H1 (cell line): ENCODE results near the gene RELB. TPM values are rescaled to one million over a fixed set of nuclear protein-coding genes. Genes with fewer than 3 reads are reported as not detected.

Experiments
- CTCF ChIA-PET: fragments of 300-600 bp; sonication (Branson Sonifier 250); formaldehyde crosslinking; loops from one replicate; lab custom pipeline; 2021; ENCODE audit not compliant: partially characterized antibody; lab: Charles Lee
- POLR2A ChIA-PET: fragments of 300-600 bp; sonication (Branson Sonifier 250); formaldehyde crosslinking; loops from one replicate; lab custom pipeline; 2021; ENCODE audit warnings: inconsistent platforms; ENCODE audit not compliant: partially characterized antibody; lab: Charles Lee
- DNase-seq, 2 experiments: peaks; one replicate each; pipeline versions ENCODE4 v3.0.0 to v3.0.0-alpha.2; 2010 to 2022; ENCODE audit warnings: low spot score in 2 of 2, low read depth in 1 of 2, mixed read lengths in 1 of 2
- FAIRE-seq: peaks from 2 replicates; lab custom pipeline; 2011; peaks lifted over from hg19 to GRCh38; lab: Jason Lieb, UNC
- H2AFZ ChIP-seq: 2 replicates; pipeline ENCODE4 v1.8.1; 2012; ENCODE audit warnings: low read length, inconsistent platforms
- H2AK5ac ChIP-seq: 2 replicates; pipeline ENCODE4 v1.6.1; 2013; ENCODE audit warnings: low read depth, low read length
- H2BK120ac ChIP-seq: replicated peaks from 2 replicates; pipeline ENCODE3; 2013; ENCODE audit warnings: low read depth, low read length, inconsistent platforms
- H2BK12ac ChIP-seq: 2 replicates; pipeline ENCODE4 v1.6.1; 2013; ENCODE audit warnings: low read depth, low read length
- H2BK15ac ChIP-seq: 2 replicates; pipeline ENCODE4 v1.6.1; 2013; ENCODE audit warnings: low read length
- H2BK20ac ChIP-seq: 2 replicates; pipeline ENCODE4 v1.6.1; 2013; ENCODE audit warnings: low read length
- H2BK5ac ChIP-seq: 2 replicates; pipeline ENCODE4 v1.6.1; 2013; ENCODE audit warnings: low read depth, low read length
- H3K14ac ChIP-seq: 2 replicates; pipeline ENCODE4 v1.6.1; 2013; ENCODE audit warnings: inconsistent platforms; ENCODE audit not compliant: insufficient read length
- H3K18ac ChIP-seq: 2 replicates; pipeline ENCODE4 v1.6.1; 2013; ENCODE audit warnings: low read length; ENCODE audit errors: extremely low read depth
- H3K23ac ChIP-seq: 2 replicates; pipeline ENCODE4 v1.6.1; 2013; ENCODE audit warnings: inconsistent platforms; ENCODE audit not compliant: insufficient read length
- H3K23me2 ChIP-seq: 2 replicates; pipeline ENCODE4 v1.6.1; 2013; ENCODE audit warnings: low read depth, low read length
- H3K27ac ChIP-seq: 2 replicates; pipeline ENCODE4 v1.6.1; 2011; ENCODE audit warnings: low read depth, low read length, inconsistent platforms
- H3K27me3 ChIP-seq, 4 experiments: replicated peaks in 1 of 4; 1 replicate in 1 of 4; 2 replicates in 3 of 4; pipeline versions ENCODE4 v1.6.1 to v1.8.1; 2011 to 2013; ENCODE audit warnings: low read length in 3 of 4, mild to moderate bottlenecking in 3 of 4, inconsistent platforms in 2 of 4, mixed read lengths in 2 of 4, moderate library complexity in 1 of 4; ENCODE audit not compliant: control insufficient read depth in 3 of 4, insufficient read depth in 3 of 4; ENCODE audit errors: extremely low read depth in 1 of 4
- H3K36me3 ChIP-seq, 4 experiments: 2 replicates each; pipeline versions ENCODE4 v1.6.1 to v1.8.1; 2011 to 2013; ENCODE audit warnings: mild to moderate bottlenecking in 4 of 4, low read length in 3 of 4, moderate library complexity in 2 of 4, control low read depth in 1 of 4, inconsistent platforms in 1 of 4; ENCODE audit not compliant: insufficient read depth in 4 of 4, control insufficient read depth in 2 of 4
- H3K4ac ChIP-seq: replicated peaks from 2 replicates; pipeline ENCODE3; 2013; ENCODE audit warnings: low read length, low read depth, mixed read lengths, inconsistent platforms; ENCODE audit not compliant: insufficient read length
- H3K4me1 ChIP-seq, 4 experiments: replicated peaks in 1 of 4; 1 replicate in 1 of 4; 2 replicates in 3 of 4; pipeline versions ENCODE4 v1.6.1 to v1.8.1; 2011 to 2013; ENCODE audit warnings: low read length in 3 of 4, inconsistent platforms in 2 of 4, mixed read lengths in 1 of 4; ENCODE audit not compliant: insufficient read depth in 4 of 4, control insufficient read depth in 3 of 4
- H3K4me2 ChIP-seq, 2 experiments: 2 replicates each; pipeline versions ENCODE4 v1.6.1 to v1.8.1; 2011 to 2013; ENCODE audit warnings: low read depth in 2 of 2, low read length in 2 of 2, control low read depth in 1 of 2, inconsistent platforms in 1 of 2, mild to moderate bottlenecking in 1 of 2; ENCODE audit not compliant: insufficient read depth in 1 of 2
- H3K4me3 ChIP-seq, 4 experiments: fragments of 200-600, 300-600 bp in 1 of 4; sonication (generic), shearing (Covaris generic), sonication (Bioruptor Twin) in 1 of 4; 2 replicates each; pipeline versions ENCODE4 v1.5.1 to v1.8.1; 2011 to 2016; ENCODE audit warnings: low read length in 4 of 4, low read depth in 3 of 4, control low read depth in 2 of 4, inconsistent platforms in 2 of 4, mild to moderate bottlenecking in 2 of 4, mixed read lengths in 1 of 4, moderate library complexity in 1 of 4; ENCODE audit not compliant: insufficient read depth in 2 of 4; ENCODE audit errors: extremely low read depth in 1 of 4
- H3K56ac ChIP-seq: replicated peaks from 2 replicates; pipeline ENCODE3; 2013; ENCODE audit warnings: low read depth, mild to moderate bottlenecking, mixed read lengths, low read length, inconsistent platforms; ENCODE audit not compliant: insufficient read length
- H3K79me1 ChIP-seq: 2 replicates; pipeline ENCODE4 v1.6.1; 2013; ENCODE audit warnings: low read depth, low read length, control low read depth
- H3K79me2 ChIP-seq, 2 experiments: 2 replicates each; pipeline versions ENCODE4 v1.6.1 to v1.8.1; 2012 to 2013; ENCODE audit warnings: low read length in 2 of 2, mild to moderate bottlenecking in 2 of 2, inconsistent platforms in 1 of 2; ENCODE audit not compliant: insufficient read depth in 2 of 2, control insufficient read depth in 1 of 2
- H3K9ac ChIP-seq, 4 experiments: replicated peaks in 1 of 4; 1 replicate in 1 of 4; 2 replicates in 3 of 4; pipeline versions ENCODE4 v1.6.1 to v1.8.1; 2011 to 2013; ENCODE audit warnings: low read depth in 3 of 4, low read length in 3 of 4, control low read depth in 2 of 4, mild to moderate bottlenecking in 2 of 4, moderate library complexity in 2 of 4, inconsistent platforms in 1 of 4; ENCODE audit errors: extremely low read depth in 1 of 4
- H3K9me3 ChIP-seq, 2 experiments: 2 replicates each; pipeline versions ENCODE4 v1.6.1 to v1.8.1; 2012 to 2013; ENCODE audit warnings: mild to moderate bottlenecking in 2 of 2, moderate library complexity in 2 of 2, control low read depth in 1 of 2, inconsistent platforms in 1 of 2, low read depth in 1 of 2, low read length in 1 of 2, mixed read lengths in 1 of 2; ENCODE audit not compliant: insufficient read depth in 2 of 2
- H4K20me1 ChIP-seq, 2 experiments: replicated peaks in 1 of 2; 2 replicates each; pipeline versions ENCODE3 to v1.8.1; 2011 to 2013; ENCODE audit warnings: inconsistent platforms in 2 of 2, low read length in 2 of 2, mild to moderate bottlenecking in 1 of 2; ENCODE audit not compliant: insufficient read depth in 2 of 2, control insufficient read depth in 1 of 2
- H4K5ac ChIP-seq: 2 replicates; pipeline ENCODE4 v1.6.1; 2013; ENCODE audit warnings: low read length, low read depth, mixed read lengths, inconsistent platforms; ENCODE audit not compliant: insufficient read length
- H4K8ac ChIP-seq: 2 replicates; pipeline ENCODE4 v1.8.0; 2013; ENCODE audit warnings: mild to moderate bottlenecking, moderate library complexity, low read length, inconsistent platforms; ENCODE audit not compliant: insufficient read depth; ENCODE audit errors: extremely low read depth
- H4K91ac ChIP-seq: replicated peaks from 2 replicates; pipeline ENCODE3; 2013; ENCODE audit warnings: low read length, mixed read lengths, inconsistent platforms; ENCODE audit not compliant: insufficient read length
- ASH2L ChIP-seq: fragments of 200-600, 300-600 bp; sonication (generic); IDR thresholded peaks from one replicate; pipeline ENCODE4 v1.7.1; 2017; ENCODE audit warnings: low read length
- EP300 ChIP-seq, 2 experiments: IDR thresholded peaks; 1 replicate in 1 of 2; 2 replicates in 1 of 2; pipeline ENCODE4 v1.6.1; 2011 to 2012; ENCODE audit warnings: low read depth in 2 of 2, low read length in 2 of 2, mild to moderate bottlenecking in 2 of 2, borderline replicate concordance in 1 of 2, inconsistent platforms in 1 of 2, moderate library complexity in 1 of 2
- JUN ChIP-seq: IDR thresholded peaks from 2 replicates; pipeline ENCODE4 v1.6.1; 2011; ENCODE audit warnings: low read depth, mild to moderate bottlenecking, improper control_type of control experiment, low read length
- KDM4A ChIP-seq: IDR thresholded peaks from one replicate; pipeline ENCODE4 v1.7.1; 2012; ENCODE audit warnings: low read depth, mild to moderate bottlenecking, moderate library complexity, low read length, inconsistent platforms; ENCODE audit not compliant: severe bottlenecking
- NANOG ChIP-seq: IDR thresholded peaks from 2 replicates; pipeline ENCODE4 v1.6.1; 2011; ENCODE audit warnings: low read length, low read depth, mild to moderate bottlenecking, inconsistent platforms; ENCODE audit not compliant: insufficient read depth, poor library complexity, severe bottlenecking
- SRF ChIP-seq: IDR thresholded peaks from 2 replicates; pipeline ENCODE4 v1.6.1; 2011; ENCODE audit warnings: mild to moderate bottlenecking, low read depth, low read length, moderate library complexity
- TCF12 ChIP-seq: IDR thresholded peaks from 2 replicates; pipeline ENCODE4 v1.6.1; 2011; ENCODE audit warnings: low read depth, mild to moderate bottlenecking, low read length
- YY1 ChIP-seq: IDR thresholded peaks from 2 replicates; pipeline ENCODE4 v1.6.1; 2011; ENCODE audit warnings: low read depth, mild to moderate bottlenecking, low read length
- WGBS, 2 experiments: shearing (Covaris generic) in 1 of 2; methylation state at CpG; one replicate each; pipeline versions ENCODE4 v1.1.6 to v1.1.7; 2013 to 2015; ENCODE audit warnings: low lambda C conversion rate in 2 of 2, mixed read lengths in 2 of 2, inconsistent platforms in 1 of 2, low coverage in 1 of 2, missing lambda C conversion rate in 1 of 2; ENCODE audit not compliant: insufficient replicate concordance in 2 of 2, insufficient coverage in 1 of 2, insufficient read length in 1 of 2; ENCODE audit errors: extremely low coverage in 1 of 2, missing lambda C conversion rate in 1 of 2; 5-methylcytosine and 5-hydroxymethylcytosine counted together
- polyA plus RNA-seq, 7 experiments: library from polyadenylated mRNA; depleted of rRNA in 3 of 7; stranded (reverse) in 5 of 7; unstranded in 2 of 7; fragments of >200 nt in 5 of 7; fragments of 200-250 nt in 2 of 7; gene quantifications; 1 replicate in 5 of 7; 2 replicates in 1 of 7; 4 replicates in 1 of 7; pipeline versions ENCODE4 v1.2.1 to v1.2.3, GENCODE V29; 2011 to 2013; ENCODE audit warnings: missing spikeins in 2 of 7, mixed read lengths in 2 of 7
- total RNA-seq: library from RNA; stranded (reverse); fragmentation: NEBNext Ultra II Directional; extraction: Animal tissue kit (Norgen Biotek cat#: 25700); gene quantifications from 2 replicates; pipeline ENCODE4 v1.2.1, GENCODE V29; 2021
- TF ChIP-seq, protein P1 (sequence below): IDR thresholded peaks from 2 replicates; pipeline ENCODE4 v1.6.1; 2012; ENCODE audit warnings: inconsistent platforms
- TF ChIP-seq, protein P2 (sequence below), 3 experiments: IDR thresholded peaks; 1 replicate in 2 of 3; 2 replicates in 1 of 3; pipeline versions ENCODE4 v1.5.1 to v1.6.1; 2011; ENCODE audit warnings: low read length in 3 of 3, mild to moderate bottlenecking in 3 of 3, inconsistent platforms in 2 of 3, low read depth in 1 of 3, moderate library complexity in 1 of 3; ENCODE audit not compliant: insufficient read depth in 1 of 3; ENCODE audit errors: control extremely low read depth in 1 of 3

Gene RELB
- total and polyA plus RNA-seq, 2 of the 8 experiments (the other 6 are each of a cell fraction or from before 2014, with no cell fraction given) = 10.0 to 13.1 TPM

DNA sequence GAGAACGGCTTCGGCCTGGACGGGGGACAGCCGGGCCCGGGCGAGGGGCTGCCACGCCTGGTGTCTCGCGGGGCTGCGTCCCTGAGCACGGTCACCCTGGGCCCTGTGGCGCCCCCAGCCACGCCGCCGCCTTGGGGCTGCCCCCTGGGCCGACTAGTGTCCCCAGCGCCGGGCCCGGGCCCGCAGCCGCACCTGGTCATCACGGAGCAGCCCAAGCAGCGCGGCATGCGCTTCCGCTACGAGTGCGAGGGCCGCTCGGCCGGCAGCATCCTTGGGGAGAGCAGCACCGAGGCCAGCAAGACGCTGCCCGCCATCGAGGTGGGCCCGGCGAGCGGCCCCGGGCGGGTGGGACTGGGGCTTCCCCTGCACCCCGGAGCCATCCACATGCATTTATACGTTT, 10.7 kb downstream of the RELB start:
- ChIA-PET CTCF (no interaction called here), POLR2A (no interaction called here)
- Histone ChIP-seq H3K4me2 (no peak overlapping the region), H3K14ac (no peak overlapping the region), H2BK120ac (no peak overlapping the region), H3K27ac (no peak overlapping the region), H4K5ac (no peak overlapping the region), H2BK20ac (no peak overlapping the region), H3K18ac (no peak overlapping the region), H3K23ac (no peak overlapping the region), H3K79me2 (no peaks in the 10 kb centered on the region), H2AK5ac (no peak overlapping the region), H3K27me3 (no peaks in the 10 kb centered on the region), H3K36me3 (peaks cover 0 to 4% (median 2%) of the 10 kb centered on the region in 4 experiments; a peak in 2 of 8 replicates), H3K4ac (no peak overlapping the region), H4K91ac (no peak overlapping the region), H3K79me1 (no peaks in the 10 kb centered on the region), H3K4me3 (no peak overlapping the region), H2BK15ac (no peak overlapping the region), H3K4me1 (no peaks in the 10 kb centered on the region), H3K9ac (no peak overlapping the region), H2BK12ac (no peak overlapping the region), H3K23me2 (no peaks in the 10 kb centered on the region), H4K8ac (no peak overlapping the region), H3K9me3 (no peaks in the 10 kb centered on the region), H3K56ac (no peak overlapping the region), H4K20me1 (no peaks in the 10 kb centered on the region), H2BK5ac (no peak overlapping the region), H2AFZ (no peak overlapping the region)
- DNase-seq = no peak
- no peak for FAIRE-seq
- 97% methylated on average over 41 of the region's 42 CpGs; no CpG with 5 or more reads in 1 of the 2 experiments for WGBS, 2 experiments
- TF ChIP-seq TCF12 = no peak
- TF ChIP-seq YY1 = no peak
- TF ChIP-seq ASH2L = no peak
- no peak for TF ChIP-seq JUN
- no peak for TF ChIP-seq EP300 (IDR thresholded peaks at IDR 0.05; ENCODE audit: borderline replicate concordance in 1 of 2, low read depth in 2 of 2, low read length in 2 of 2)
- no peak for TF ChIP-seq KDM4A
- no peak for TF ChIP-seq NANOG
- no peak for TF ChIP-seq SRF
- TF ChIP-seq, protein P1, sequence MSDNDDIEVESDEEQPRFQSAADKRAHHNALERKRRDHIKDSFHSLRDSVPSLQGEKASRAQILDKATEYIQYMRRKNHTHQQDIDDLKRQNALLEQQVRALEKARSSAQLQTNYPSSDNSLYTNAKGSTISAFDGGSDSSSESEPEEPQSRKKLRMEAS = no peak
- TF ChIP-seq, protein P2, sequence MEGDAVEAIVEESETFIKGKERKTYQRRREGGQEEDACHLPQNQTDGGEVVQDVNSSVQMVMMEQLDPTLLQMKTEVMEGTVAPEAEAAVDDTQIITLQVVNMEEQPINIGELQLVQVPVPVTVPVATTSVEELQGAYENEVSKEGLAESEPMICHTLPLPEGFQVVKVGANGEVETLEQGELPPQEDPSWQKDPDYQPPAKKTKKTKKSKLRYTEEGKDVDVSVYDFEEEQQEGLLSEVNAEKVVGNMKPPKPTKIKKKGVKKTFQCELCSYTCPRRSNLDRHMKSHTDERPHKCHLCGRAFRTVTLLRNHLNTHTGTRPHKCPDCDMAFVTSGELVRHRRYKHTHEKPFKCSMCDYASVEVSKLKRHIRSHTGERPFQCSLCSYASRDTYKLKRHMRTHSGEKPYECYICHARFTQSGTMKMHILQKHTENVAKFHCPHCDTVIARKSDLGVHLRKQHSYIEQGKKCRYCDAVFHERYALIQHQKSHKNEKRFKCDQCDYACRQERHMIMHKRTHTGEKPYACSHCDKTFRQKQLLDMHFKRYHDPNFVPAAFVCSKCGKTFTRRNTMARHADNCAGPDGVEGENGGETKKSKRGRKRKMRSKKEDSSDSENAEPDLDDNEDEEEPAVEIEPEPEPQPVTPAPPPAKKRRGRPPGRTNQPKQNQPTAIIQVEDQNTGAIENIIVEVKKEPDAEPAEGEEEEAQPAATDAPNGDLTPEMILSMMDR (IDR thresholded peaks at IDR 0.05; ENCODE audit: control extremely low read depth in 1 of 3, insufficient read depth in 1 of 3, low read depth in 1 of 3, low read length in 3 of 3) = no peak
